CD4-positive, alpha-beta T cell treated with Interleukin-10 for 1 hour (primary cell): Measurements from ENCODE around the gene SNAPC5.
A peak's percentile ranks its signal among the peaks of the same experiment; 100 is the strongest.
"Not testable (repeated sequence)": the region's sequence is repeated elsewhere in the genome, so short reads cannot be mapped to it uniquely, and the experiment has no call there.

Experiments used
- DNase-seq: peaks from one replicate; pipeline ENCODE4 v3.0.0-alpha.2; 2020

Gene SNAPC5

GRCh38 chr15:66489179-66489791 lies 8.3 kb downstream of the SNAPC5 start:
- DNase-seq: no peak

GRCh38 chr15:66488525-66488924 lies 9.0 kb downstream of the SNAPC5 start:
- no peak for DNase-seq

GRCh38 chr15:66486887-66487286 lies 10.7 kb downstream of the SNAPC5 start:
- no peak for DNase-seq

- no peak for DNase-seq
These were observed 12.9 kb downstream of the SNAPC5 start for GRCh38 chr15:66484539-66485112.

- no peak for DNase-seq
These were observed 14.4 kb downstream of the SNAPC5 start for GRCh38 chr15:66483131-66483566.

- no peak for DNase-seq
These were observed 15.0 kb downstream of the SNAPC5 start for GRCh38 chr15:66482539-66482938.

- no peak for DNase-seq
These were observed 16.3 kb downstream of the SNAPC5 start for GRCh38 chr15:66481107-66481856.

- DNase-seq: no peak
These were observed 17.3 kb downstream of the SNAPC5 start for GRCh38 chr15:66480267-66480666.

GRCh38 chr15:66477011-66477410 lies 20.6 kb downstream of the SNAPC5 start:
- DNase-seq: no peak

- no peak for DNase-seq
These were observed 21.0 kb downstream of the SNAPC5 start for GRCh38 chr15:66476535-66476934.

GRCh38 chr15:66474963-66475362 lies 22.6 kb downstream of the SNAPC5 start:
- DNase-seq: no peak

GRCh38 chr15:66474135-66474534 lies 23.4 kb downstream of the SNAPC5 start:
- DNase-seq: no peak

- DNase-seq: peak; percentile 73
These were observed 25.2 kb downstream of the SNAPC5 start for GRCh38 chr15:66472176-66472999.

- not testable (repeated sequence) for DNase-seq
These were observed 26.7 kb downstream of the SNAPC5 start for GRCh38 chr15:66470825-66471224.

GRCh38 chr15:66467162-66468040 lies 30.2 kb downstream of the SNAPC5 start:
- DNase-seq: not testable (repeated sequence)

GRCh38 chr15:66465294-66465693 lies 32.3 kb downstream of the SNAPC5 start:
- not testable (repeated sequence) for DNase-seq

GRCh38 chr15:66462627-66463026 lies 34.9 kb downstream of the SNAPC5 start:
- no peak for DNase-seq

- DNase-seq: no peak
These were observed 35.6 kb downstream of the SNAPC5 start for GRCh38 chr15:66461917-66462316.

GRCh38 chr15:66461294-66461693 lies 36.3 kb downstream of the SNAPC5 start:
- not testable (repeated sequence) for DNase-seq

- no peak for DNase-seq
These were observed 37.5 kb downstream of the SNAPC5 start for GRCh38 chr15:66459818-66460615.

GRCh38 chr15:66456211-66456610 lies 41.4 kb downstream of the SNAPC5 start:
- DNase-seq: no peak
